H1 (cell line): ENCODE measurements around the gene ELFN1. TPM values are rescaled to one million over a fixed set of nuclear protein-coding genes. Genes with fewer than 3 reads are reported as not detected.

ENCODE experiments used
- BACH1 ChIP-seq: IDR thresholded peaks from 2 replicates; pipeline ENCODE4 v1.6.1; 2012; ENCODE audit warnings: low read length, improper control_type of control experiment
- CHD7 ChIP-seq: fragments of 300-600 bp; sonication (generic); IDR thresholded peaks from 2 replicates; pipeline ENCODE4 v1.7.1; 2012; ENCODE audit warnings: low read length, moderate library complexity, mild to moderate bottlenecking, inconsistent platforms; ENCODE audit not compliant: insufficient replicate concordance
- EZH2 ChIP-seq: fragments of 200-600 bp; sonication (generic); IDR thresholded peaks from 2 replicates; pipeline ENCODE4 v1.7.1; 2012; ENCODE audit warnings: low read depth, mild to moderate bottlenecking, moderate library complexity, low read length, inconsistent platforms; ENCODE audit not compliant: severe bottlenecking
- GTF2F1 ChIP-seq: IDR thresholded peaks from 2 replicates; pipeline ENCODE4 v1.6.1; 2012; ENCODE audit warnings: low read depth, low read length, improper control_type of control experiment, borderline replicate concordance
- MAX ChIP-seq: IDR thresholded peaks from 2 replicates; pipeline ENCODE4 v1.6.1; 2012; ENCODE audit warnings: inconsistent platforms
- NANOG ChIP-seq: IDR thresholded peaks from 2 replicates; pipeline ENCODE4 v1.6.1; 2011; ENCODE audit warnings: low read length, low read depth, mild to moderate bottlenecking, inconsistent platforms; ENCODE audit not compliant: insufficient read depth, poor library complexity, severe bottlenecking
- RBBP5 ChIP-seq: IDR thresholded peaks from 2 replicates; pipeline ENCODE4 v1.7.1; 2012; ENCODE audit warnings: low read depth, mild to moderate bottlenecking, inconsistent platforms, low read length, moderate library complexity, borderline replicate concordance
- SP4 ChIP-seq: IDR thresholded peaks from 2 replicates; pipeline ENCODE4 v1.6.1; 2012; ENCODE audit warnings: low read length, inconsistent platforms
- SRF ChIP-seq: IDR thresholded peaks from 2 replicates; pipeline ENCODE4 v1.6.1; 2011; ENCODE audit warnings: mild to moderate bottlenecking, low read depth, low read length, moderate library complexity
- TBP ChIP-seq: IDR thresholded peaks from 2 replicates; pipeline ENCODE4 v1.6.1; 2011; ENCODE audit warnings: low read depth, low read length, improper control_type of control experiment
- TCF12 ChIP-seq: IDR thresholded peaks from 2 replicates; pipeline ENCODE4 v1.6.1; 2011; ENCODE audit warnings: low read depth, mild to moderate bottlenecking, low read length
- polyA plus RNA-seq, 7 experiments: library from polyadenylated mRNA; depleted of rRNA in 3 of 7; stranded (reverse) in 5 of 7; unstranded in 2 of 7; fragments of >200 nt in 5 of 7; fragments of 200-250 nt in 2 of 7; gene quantifications; 1 replicate in 5 of 7; 2 replicates in 1 of 7; 4 replicates in 1 of 7; pipeline versions ENCODE4 v1.2.1 to v1.2.3, GENCODE V29; 2011 to 2013; ENCODE audit warnings: missing spikeins in 2 of 7, mixed read lengths in 2 of 7
- total RNA-seq: library from RNA; stranded (reverse); fragmentation: NEBNext Ultra II Directional; extraction: Animal tissue kit (Norgen Biotek cat#: 25700); gene quantifications from 2 replicates; pipeline ENCODE4 v1.2.1, GENCODE V29; 2021

The ELFN1 gene
- total and polyA plus RNA-seq, 2 of the 8 experiments (the other 6 are each of a cell fraction or from before 2014, with no cell fraction given), result 2.0 to 4.5 TPM

GRCh38 chr7:1741246-1741645, 71.2 kb downstream of the ELFN1 start (continued):
- no peak for TF ChIP-seq CHD7
- no peak for TF ChIP-seq SRF
- no peak for TF ChIP-seq TBP
- TF ChIP-seq BACH1, result no peak
- TF ChIP-seq SP4, result no peak
- TF ChIP-seq GTF2F1, result no peak
- TF ChIP-seq NANOG, result no peak
- no peak for TF ChIP-seq TCF12
- TF ChIP-seq MAX, result no peak
- TF ChIP-seq RBBP5, result no peak
- TF ChIP-seq EZH2, result no peak
